ENCODE data around the gene ZNF71.

DNA sequence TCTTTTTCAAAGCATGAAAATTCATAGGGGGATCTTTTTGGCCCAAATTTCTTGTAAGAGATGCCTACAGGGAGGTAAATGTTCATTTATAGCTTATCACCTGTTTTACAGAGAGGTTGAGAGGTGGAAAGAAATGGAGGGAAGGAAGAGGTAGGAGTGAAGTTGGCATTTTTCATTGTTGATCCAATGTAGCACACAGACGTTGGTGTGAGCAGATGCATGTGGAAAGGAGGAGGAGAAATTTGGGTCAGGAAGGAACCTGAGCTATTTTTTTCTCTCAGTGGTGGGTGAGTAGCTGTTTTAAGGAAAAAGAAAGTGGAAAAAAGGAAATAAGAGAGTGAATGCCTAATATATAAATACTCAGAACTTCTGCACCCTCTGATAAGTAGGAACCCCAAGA lies 37.9 kb downstream of the ZNF71 start:
- TF ChIP-seq MXD4 (CRISPR knock-in tag; IDR thresholded peaks at IDR 0.05; ENCODE audit: borderline replicate concordance) (no peak), TCF7 (CRISPR knock-in tag; IDR thresholded peaks at IDR 0.05; ENCODE audit: low read depth) (no peak)
- TF ChIP-seq, protein P1, sequence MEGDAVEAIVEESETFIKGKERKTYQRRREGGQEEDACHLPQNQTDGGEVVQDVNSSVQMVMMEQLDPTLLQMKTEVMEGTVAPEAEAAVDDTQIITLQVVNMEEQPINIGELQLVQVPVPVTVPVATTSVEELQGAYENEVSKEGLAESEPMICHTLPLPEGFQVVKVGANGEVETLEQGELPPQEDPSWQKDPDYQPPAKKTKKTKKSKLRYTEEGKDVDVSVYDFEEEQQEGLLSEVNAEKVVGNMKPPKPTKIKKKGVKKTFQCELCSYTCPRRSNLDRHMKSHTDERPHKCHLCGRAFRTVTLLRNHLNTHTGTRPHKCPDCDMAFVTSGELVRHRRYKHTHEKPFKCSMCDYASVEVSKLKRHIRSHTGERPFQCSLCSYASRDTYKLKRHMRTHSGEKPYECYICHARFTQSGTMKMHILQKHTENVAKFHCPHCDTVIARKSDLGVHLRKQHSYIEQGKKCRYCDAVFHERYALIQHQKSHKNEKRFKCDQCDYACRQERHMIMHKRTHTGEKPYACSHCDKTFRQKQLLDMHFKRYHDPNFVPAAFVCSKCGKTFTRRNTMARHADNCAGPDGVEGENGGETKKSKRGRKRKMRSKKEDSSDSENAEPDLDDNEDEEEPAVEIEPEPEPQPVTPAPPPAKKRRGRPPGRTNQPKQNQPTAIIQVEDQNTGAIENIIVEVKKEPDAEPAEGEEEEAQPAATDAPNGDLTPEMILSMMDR (IDR thresholded peaks at IDR 0.05), result no peak
- TF ChIP-seq, protein P2, sequence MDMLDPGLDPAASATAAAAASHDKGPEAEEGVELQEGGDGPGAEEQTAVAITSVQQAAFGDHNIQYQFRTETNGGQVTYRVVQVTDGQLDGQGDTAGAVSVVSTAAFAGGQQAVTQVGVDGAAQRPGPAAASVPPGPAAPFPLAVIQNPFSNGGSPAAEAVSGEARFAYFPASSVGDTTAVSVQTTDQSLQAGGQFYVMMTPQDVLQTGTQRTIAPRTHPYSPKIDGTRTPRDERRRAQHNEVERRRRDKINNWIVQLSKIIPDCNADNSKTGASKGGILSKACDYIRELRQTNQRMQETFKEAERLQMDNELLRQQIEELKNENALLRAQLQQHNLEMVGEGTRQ (CRISPR knock-in tag; IDR thresholded peaks at IDR 0.05), result no peak

Measured in WTC11 (cell line).